Effector CD8-positive, alpha-beta T cell (primary cell): ENCODE data around the gene SLC30A7.

Experiments
- DNase-seq: peaks from one replicate; lab custom pipeline; 2025; lab: John Stamatoyannopoulos, UW

Gene SLC30A7

DNA sequence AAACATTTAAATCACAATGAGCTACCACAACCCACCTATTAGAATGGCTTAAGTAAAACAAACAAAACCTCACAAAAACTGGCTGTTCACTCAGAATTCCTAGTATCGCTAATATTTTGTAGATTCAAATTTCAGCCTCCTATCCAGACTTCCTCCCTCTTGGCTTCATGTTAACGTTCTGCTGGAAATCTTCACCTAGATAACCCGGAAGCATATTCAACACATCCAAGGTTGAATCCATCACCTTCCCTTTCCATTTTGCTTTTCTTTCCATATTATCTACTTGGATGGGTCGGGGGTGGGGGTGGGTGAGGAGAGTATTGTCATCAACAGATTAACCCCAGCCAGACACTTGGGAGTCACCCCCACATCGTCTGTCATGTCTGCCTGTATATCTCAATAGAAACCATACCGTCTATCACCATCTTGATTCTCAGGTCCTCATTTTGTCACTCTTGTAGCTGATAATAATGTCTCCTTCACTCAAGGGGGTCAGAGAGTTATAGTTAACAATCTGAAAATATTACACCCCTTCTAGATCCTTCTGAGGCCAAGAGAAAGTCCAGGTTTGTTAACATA lies 131.4 kb downstream of the SLC30A7 start:
- DNase-seq: no peak

DNA sequence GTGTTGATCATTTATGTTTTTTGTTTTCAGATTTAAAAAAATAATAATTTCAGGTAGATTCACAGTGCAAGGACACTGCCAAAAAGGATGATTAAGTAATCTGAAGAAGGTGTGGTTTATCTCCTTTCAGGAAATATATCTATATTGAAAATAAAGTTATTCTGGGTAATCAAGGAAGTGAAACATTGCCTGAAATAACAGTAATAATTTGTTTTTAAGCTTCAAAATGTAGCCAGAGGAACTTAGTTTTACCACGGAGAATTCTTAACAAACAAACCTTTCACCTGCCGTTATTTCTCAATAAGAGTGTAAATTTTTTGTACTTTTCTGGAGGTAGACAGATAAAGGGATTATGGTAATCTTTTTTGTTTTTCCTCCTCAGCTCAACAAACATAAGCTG lies 132.6 kb downstream of the SLC30A7 start:
- no peak for DNase-seq

DNA sequence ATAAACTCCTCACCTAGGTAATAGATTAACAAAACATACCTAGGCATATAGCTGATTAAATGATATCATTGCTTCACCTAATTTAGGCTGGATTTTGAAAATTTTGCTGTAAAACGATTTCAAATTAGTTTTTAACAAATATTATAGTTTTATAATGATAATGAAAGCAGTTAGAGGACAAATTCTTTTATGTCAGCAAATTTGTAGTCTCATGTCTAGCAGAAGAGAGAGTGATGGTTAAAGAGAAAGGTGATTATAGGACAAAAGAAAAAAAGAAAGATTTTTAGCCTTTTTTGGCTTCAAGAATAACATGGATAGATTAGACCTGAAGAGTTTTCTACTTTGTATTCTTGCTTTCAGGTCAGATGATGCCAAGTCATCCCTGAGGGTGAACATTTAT lies 133.3 kb downstream of the SLC30A7 start:
- no peak for DNase-seq

DNA sequence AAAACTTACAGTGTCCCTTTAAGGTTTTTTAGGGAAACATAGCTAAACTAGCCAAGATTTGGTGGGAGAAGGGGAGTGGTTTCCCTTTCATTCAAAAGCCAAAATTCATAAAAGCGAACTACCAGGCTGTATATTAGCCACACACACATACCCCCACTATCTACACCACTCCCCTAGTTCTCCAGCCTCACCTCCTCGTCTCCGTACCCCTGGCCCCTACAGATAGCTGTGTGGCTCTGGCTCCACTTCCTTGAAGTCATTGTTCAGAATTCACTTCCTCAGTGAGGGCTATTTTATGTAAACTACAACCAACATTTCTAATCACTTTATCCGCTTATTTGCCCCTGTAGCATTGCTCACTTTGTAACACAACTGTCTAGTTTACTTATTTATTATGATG lies 135.0 kb downstream of the SLC30A7 start:
- DNase-seq: no peak
